Psoas muscle (tissue), 8 donors: ENCODE results near the gene ABCA7. TPM values are rescaled to one million over a fixed set of nuclear protein-coding genes. Genes with fewer than 3 reads are reported as not detected.

Source experiments
- ATAC-seq, 4 donors: fragments of 200-7000 bp; cut with Tn5 transposase; one replicate each; pipeline ENCODE4 v1.9.1; 2020; ENCODE audit warnings: moderate library complexity in 3 of 4, mild to moderate bottlenecking in 2 of 4
- DNase-seq, 2 donors: peaks; one replicate each; pipeline ENCODE4 v3.0.0-alpha.2; 2020
- H3K27ac ChIP-seq: fragments of 200-600 bp; one replicate; pipeline ENCODE4 v1.8.0; 2022
- H3K27me3 ChIP-seq, 3 donors: fragments of 200-600 bp in 1 of 3; one replicate each; pipeline versions ENCODE4 v1.6.1 to v1.8.0; 2013 to 2022; ENCODE audit warnings: low read length in 2 of 3, mild to moderate bottlenecking in 2 of 3, moderate library complexity in 1 of 3; ENCODE audit not compliant: insufficient read depth in 3 of 3
- H3K36me3 ChIP-seq, 2 donors: fragments of 200-600 bp in 1 of 2; one replicate each; pipeline versions ENCODE4 v1.6.1 to v1.8.0; 2013 to 2022; ENCODE audit warnings: low read depth in 1 of 2, mild to moderate bottlenecking in 1 of 2, moderate library complexity in 1 of 2; ENCODE audit not compliant: insufficient read depth in 1 of 2
- H3K4me1 ChIP-seq: fragments of 200-600 bp; one replicate; pipeline ENCODE4 v1.8.0; 2022
- H3K4me3 ChIP-seq: fragments of 200-600 bp; one replicate; pipeline ENCODE4 v1.8.0; 2022; ENCODE audit warnings: mild to moderate bottlenecking
- H3K9me3 ChIP-seq: fragments of 200-600 bp; one replicate; pipeline ENCODE4 v1.8.0; 2022
- CTCF ChIP-seq: fragments of 200-600 bp; IDR thresholded peaks from one replicate; pipeline ENCODE4 v1.8.0; 2022; ENCODE audit warnings: antibody characterized with exemption
- WGBS, 3 donors: extraction: QIAGEN DNeasy Blood & Tissue Kit; methylation state at CpG; one replicate each; pipeline versions ENCODE4 v1.1.6 to v1.1.7; 2013; 5-methylcytosine and 5-hydroxymethylcytosine counted together
- intact Hi-C, 2 donors: fragments of 100-400 bp; cut with DNase I; formaldehyde crosslinking; loops; one replicate each; pipeline versions ENCODE4 v1.11.0 to v1.14.2; 2022
- polyA plus RNA-seq, 3 donors: library from polyadenylated mRNA; stranded (reverse); fragments of 200-250 nt; gene quantifications; one replicate each; pipeline ENCODE4 v1.2.3, GENCODE V29; 2013
- total RNA-seq, 4 donors: library from RNA; stranded (reverse); fragmentation: NEBNext Ultra II Directional in 2 of 4; extraction: Animal tissue kit (Norgen Biotek cat#: 25700) in 2 of 4; gene quantifications; one replicate each; pipeline versions ENCODE4 v1.2.1 to v1.2.4, GENCODE V29; 2021 to 2023
- donor health status: healthy with polysubstance abuse.
- donor health status: DM: no; HTN: no; CAD: no; lungs with moderate emphysema.
- donor health status: Bipolar disorder and iron deficiency.
- donor health status: healthy.
- donor health status: DM: yes; HTN: yes; CAD: no.
- donor health status: DM: no; HTN: no; CAD: no.
- donor health status: DM: no; HTN: no; CAD: no.
- donor health status: DM: yes; HTN: yes; CAD: no.

Gene ABCA7
- total and polyA plus RNA-seq, 7 donors, result 2.6 to 19.5 (median 10.1) TPM

GRCh38 chr19:1032264-1032867, 7.5 kb upstream of the ABCA7 start:
- Histone ChIP-seq H3K4me3 (no peak overlapping the region), H3K27me3 (peaks cover 0 to 13% (median 2%) of the 10 kb centered on the region in 3 donors), H3K27ac (no peak overlapping the region), H3K9me3 (no peaks in the 10 kb centered on the region), H3K36me3 (peaks cover 0 to 15% of the 10 kb centered on the region in 2 donors), H3K4me1 (peaks cover 4% of the 10 kb centered on the region)
- intact Hi-C loops, result no loop called here
- WGBS, 3 donors, result 87 to 89% (median 89%) methylated on average over 19 to 20 of the region's 20 CpGs
- TF ChIP-seq CTCF, result no peak
- DNase-seq (no peak), ATAC-seq (no peak)

- intact Hi-C loops, result no loop called here
- no peak overlapping the region for H3K27ac ChIP-seq
- no peaks in the 10 kb centered on the region for H3K27me3 ChIP-seq
- TF ChIP-seq CTCF, result no peak
- DNase-seq (no peak), ATAC-seq (no peak)
- H3K9me3 ChIP-seq, result no peaks in the 10 kb centered on the region
- peaks cover 0 to 15% of the 10 kb centered on the region in 2 donors for H3K36me3 ChIP-seq
- no peak overlapping the region for H3K4me3 ChIP-seq
- WGBS, 3 donors, result 84 to 90% (median 87%) methylated on average over 24 to 29 of the region's 29 CpGs
- H3K4me1 ChIP-seq, result peaks cover 17% of the 10 kb centered on the region
Measured at GRCh38 chr19:1035998-1036621, 3.8 kb upstream of the ABCA7 start.

GRCh38 chr19:1037621-1038064, 2.3 kb upstream of the ABCA7 start:
- Histone ChIP-seq H3K27ac (no peak overlapping the region), H3K36me3 (peaks cover 0 to 11% of the 10 kb centered on the region in 2 donors), H3K4me1 (peaks cover 32% of the 10 kb centered on the region), H3K27me3 (no peaks in the 10 kb centered on the region), H3K4me3 (no peak overlapping the region), H3K9me3 (no peaks in the 10 kb centered on the region)
- DNase-seq (peak in 1 of 2 donors; percentile 13), ATAC-seq (no peak)
- TF ChIP-seq CTCF, result no peak
- intact Hi-C loops, result no loop called here
- WGBS, 3 donors, result 71 to 81% (median 79%) methylated on average over 21 to 22 of the region's 22 CpGs

GRCh38 chr19:1038978-1039645, 795 bp upstream of the ABCA7 start:
- Histone ChIP-seq H3K27me3 (no peaks in the 10 kb centered on the region), H3K27ac (peak overlapping the region; percentile 82), H3K36me3 (peaks cover 0 to 5% of the 10 kb centered on the region in 2 donors), H3K9me3 (no peaks in the 10 kb centered on the region), H3K4me3 (peak overlapping the region; percentile 74), H3K4me1 (peaks cover 32% of the 10 kb centered on the region)
- intact Hi-C loops, result no loop called here
- DNase-seq (peak; percentile 21 to 50), ATAC-seq (no peak)
- TF ChIP-seq CTCF, result no peak
- 63 to 65% (median 64%) methylated on average over 20 to 22 of the region's 22 CpGs for WGBS, 3 donors
